GM12878 (cell line): Measurements from ENCODE around the gene RAB15. TPM values are rescaled to one million over a fixed set of nuclear protein-coding genes. Genes with fewer than 3 reads are reported as not detected.

Experiments used
- ATAC-seq: fragments of 200-7000 bp; cut with Tn5 transposase; 3 replicates; pipeline ENCODE4 v1.9.1; 2020; ENCODE audit warnings: mild to moderate bottlenecking, moderate library complexity
- BruUV-seq: library from RNA; stranded (reverse); fragments of 400-500 nt; replicated peaks from 2 replicates; lab custom pipeline; 2021; lab: Mats Ljungman, UMichigan
- CTCF ChIA-PET: fragments of 300-600 bp; sonication (Branson Sonifier 250); formaldehyde crosslinking; extraction: SDS; loops from one replicate; lab custom pipeline; 2021; ENCODE audit warnings: inconsistent platforms; lab: Yijun Ruan, JAX
- POLR2A ChIA-PET: fragments of 350-600 bp; formaldehyde crosslinking; extraction: SDS; loops from one replicate; lab custom pipeline; 2021; ENCODE audit warnings: inconsistent platforms; lab: Charles Lee
- RAD21 ChIA-PET: fragments of 300-600 bp; sonication (Branson Sonifier 250); formaldehyde crosslinking; loops from one replicate; lab custom pipeline; 2023; ENCODE audit warnings: antibody characterized with exemption; ENCODE audit not compliant: unreplicated experiment; lab: Charles Lee
- SMC1A ChIA-PET: fragments of 300-600 bp; sonication (Branson Sonifier 250); formaldehyde crosslinking; loops from one replicate; lab custom pipeline; 2023; ENCODE audit not compliant: unreplicated experiment, uncharacterized antibody; lab: Charles Lee
- DNase-seq: peaks from one replicate; pipeline ENCODE4 v3.0.0-alpha.2; 2011; ENCODE audit warnings: low read depth, low spot score
- FAIRE-seq: peaks from 3 replicates; lab custom pipeline; 2011; peaks lifted over from hg19 to GRCh38; lab: Jason Lieb, UNC
- H2AFZ ChIP-seq: 2 replicates; pipeline ENCODE4 v1.6.0; 2011; ENCODE audit warnings: low read depth, low read length, control low read depth; ENCODE audit not compliant: control insufficient read depth
- H3K27ac ChIP-seq: 2 replicates; pipeline ENCODE4 v1.5.1; 2011; ENCODE audit warnings: control low read depth; ENCODE audit not compliant: control insufficient read depth, insufficient read depth
- H3K27me3 ChIP-seq, 2 experiments: replicated peaks in 1 of 2; 2 replicates each; pipeline versions ENCODE4 v1.6.0 to v1.6.1; 2011; ENCODE audit warnings: low read length in 1 of 2; ENCODE audit not compliant: control insufficient read depth in 2 of 2, insufficient read depth in 2 of 2
- H3K36me3 ChIP-seq, 2 experiments: 2 replicates each; pipeline ENCODE4 v1.5.1; 2011; ENCODE audit warnings: low read length in 1 of 2; ENCODE audit not compliant: control insufficient read depth in 2 of 2, insufficient read depth in 2 of 2
- H3K4me1 ChIP-seq: 2 replicates; pipeline ENCODE4 v1.6.1; 2011; ENCODE audit warnings: mild to moderate bottlenecking, low read length, moderate library complexity, mixed read lengths; ENCODE audit not compliant: control insufficient read depth, insufficient read depth
- H3K4me2 ChIP-seq: 2 replicates; pipeline ENCODE4 v1.6.0; 2011; ENCODE audit warnings: control low read depth; ENCODE audit not compliant: control insufficient read depth, insufficient read depth
- H3K4me3 ChIP-seq: fragments of 200-600 bp; sonication (generic); 2 replicates; pipeline ENCODE4 v1.5.1; 2016
- H3K79me2 ChIP-seq: 2 replicates; pipeline ENCODE4 v1.6.0; 2011; ENCODE audit warnings: low read length; ENCODE audit not compliant: control insufficient read depth, insufficient read depth
- H3K9ac ChIP-seq: 2 replicates; pipeline ENCODE4 v1.8.0; 2011; ENCODE audit warnings: low read length, control low read depth, mixed read lengths; ENCODE audit not compliant: control insufficient read depth, insufficient read depth
- H3K9me3 ChIP-seq: replicated peaks from 3 replicates; pipeline ENCODE4 v1.5.1; 2011; ENCODE audit warnings: mild to moderate bottlenecking, low read length; ENCODE audit not compliant: control insufficient read depth, insufficient read depth
- H4K20me1 ChIP-seq: 2 replicates; pipeline ENCODE4 v1.6.0; 2011; ENCODE audit not compliant: control insufficient read depth, insufficient read depth
- CHD2 ChIP-seq: IDR thresholded peaks from 2 replicates; pipeline ENCODE4 v1.6.1; 2011; ENCODE audit warnings: low read depth, low read length, improper control_type of control experiment, borderline replicate concordance
- EED ChIP-seq: sonication (generic); IDR thresholded peaks from 2 replicates; pipeline ENCODE4 v1.6.1; 2016; ENCODE audit warnings: antibody characterized with exemption, low read depth
- ELK1 ChIP-seq: IDR thresholded peaks from 2 replicates; pipeline ENCODE4 v1.6.1; 2012; ENCODE audit warnings: low read depth, low read length, improper control_type of control experiment
- FOXM1 ChIP-seq: IDR thresholded peaks from 2 replicates; pipeline ENCODE4 v1.6.1; 2012; ENCODE audit warnings: low read depth, mild to moderate bottlenecking, inconsistent platforms, low read length, moderate library complexity
- GABPA ChIP-seq: IDR thresholded peaks from 2 replicates; pipeline ENCODE4 v1.6.1; 2014; ENCODE audit warnings: antibody characterized with exemption, low read depth, mild to moderate bottlenecking, inconsistent platforms
- IKZF1 ChIP-seq: fragments of 450-650 bp; conservative IDR thresholded peaks from 2 replicates; pipeline ENCODE4 v1.6.1; 2017; ENCODE audit warnings: antibody characterized with exemption, mild to moderate bottlenecking
- MEF2B ChIP-seq: fragments of 450-650 bp; IDR thresholded peaks from 2 replicates; pipeline ENCODE4 v1.6.1; 2018; ENCODE audit warnings: mild to moderate bottlenecking, moderate library complexity; ENCODE audit not compliant: partially characterized antibody, poor library complexity, severe bottlenecking
- RFX5 ChIP-seq: IDR thresholded peaks from 2 replicates; pipeline ENCODE4 v1.6.1; 2011; ENCODE audit warnings: low read depth, low read length, improper control_type of control experiment
- STAT3 ChIP-seq: IDR thresholded peaks from 2 replicates; pipeline ENCODE4 v1.6.1; 2011; ENCODE audit warnings: low read depth, low read length, improper control_type of control experiment
- ZNF217 ChIP-seq: fragments of 450-650 bp; IDR thresholded peaks from 2 replicates; pipeline ENCODE4 v1.6.1; 2017; ENCODE audit warnings: antibody characterized with exemption, mild to moderate bottlenecking
- WGBS: methylation state at CpG from one replicate; pipeline ENCODE4 v1.1.6; 2016; ENCODE audit warnings: low lambda C conversion rate; ENCODE audit not compliant: insufficient replicate concordance, insufficient coverage; ENCODE audit errors: missing lambda C conversion rate; 5-methylcytosine and 5-hydroxymethylcytosine counted together
- in situ Hi-C: fragments of 300-500 bp; cut with MboI; formaldehyde crosslinking; loops from 9 replicates; pipeline ENCODE4 v1.14.3; 2018; ENCODE audit warnings: mixed read lengths
- intact Hi-C: fragments of 100-400 bp; cut with micrococcal nuclease; formaldehyde crosslinking; loops from one replicate; pipeline ENCODE4 v1.14.2; 2022; ENCODE audit not compliant: unreplicated experiment
- polyA plus RNA-seq, 11 experiments: library from polyadenylated mRNA; depleted of rRNA in 4 of 11; unstranded in 6 of 11; stranded (reverse) in 5 of 11; fragments of >200 nt; fragmentation: Nextera tagmentation in 4 of 11; fragmentation: Illumina TruSeq in 1 of 11; extraction: Ambion mirVana in 4 of 11; extraction: Trizol in 1 of 11; gene quantifications; 1 replicate in 1 of 11; 2 replicates in 10 of 11; pipeline versions ENCODE4 v1.2.1 to v1.2.3, GENCODE V29; 2011 to 2016; ENCODE audit warnings: inconsistent platforms in 2 of 11, missing spikeins in 2 of 11, low read depth in 1 of 11
- total RNA-seq, 4 experiments: library from RNA; depleted of rRNA in 3 of 4; stranded (reverse); fragments of >200 nt in 3 of 4; fragmentation: Illumina TruSeq in 1 of 4; extraction: Trizol in 1 of 4; gene quantifications; 2 replicates each; pipeline versions ENCODE4 v1.2.1 to v1.2.3, GENCODE V29; 2013 to 2021
- TF ChIP-seq, protein P1 (sequence below): fragments of 450-650 bp; IDR thresholded peaks from 2 replicates; pipeline ENCODE4 v1.6.1; 2018; ENCODE audit warnings: mild to moderate bottlenecking, low read depth, moderate library complexity; ENCODE audit not compliant: partially characterized antibody
- TF ChIP-seq, protein P2 (sequence below): IDR thresholded peaks from 2 replicates; pipeline ENCODE4 v1.6.1; 2012; ENCODE audit warnings: improper control_type of control experiment, low read depth, low read length; ENCODE audit not compliant: insufficient replicate concordance

Gene RAB15
- total and polyA plus RNA-seq, 10 of the 15 experiments (the other 5 are each of a cell fraction or from before 2014, with no cell fraction given): 0.32 to 3.9 (median 2.1) TPM

- TF ChIP-seq ELK1: no peak
These were observed 56.3 kb downstream of the RAB15 start (continued) for GRCh38 chr14:64915797-64916196.

GRCh38 chr14:64915029-64915424 is 57.1 kb downstream of the RAB15 start:
- BruUV-seq: TSS peak; percentile 74
- no peaks in the 10 kb centered on the region; the same call in 1 of the 3 replicates for H3K9me3 ChIP-seq
- peak overlapping the region; percentile 84 for H3K4me2 ChIP-seq
- peaks cover 52% of the 10 kb centered on the region for H3K79me2 ChIP-seq
- ChIA-PET RAD21 (interaction anchor here (0.6 to 2.2 kb wide), 10 partner anchors 10 to 409 kb away, joined by 3 to 9 read pairs (median 4); partner anchors contain the start of gene FNTB), SMC1A (interaction anchor here (1.0 to 2.8 kb wide), 8 partner anchors 10 to 72 kb away, joined by 3 to 12 read pairs (median 5); partner anchors contain the start of gene FNTB), CTCF (interaction anchor here (0.7 to 2.8 kb wide), 15 partner anchors 9 to 105 kb away, joined by 3 to 10 read pairs (median 4); partner anchors contain the start of gene FNTB), POLR2A (interaction anchor here (0.6 to 2.3 kb wide), 7 partner anchors 10 to 734 kb away, joined by 4 to 15 read pairs (median 9); no protein-coding TSS in a partner anchor)
- no peaks in the 10 kb centered on the region for H4K20me1 ChIP-seq
- peak overlapping the region; percentile 98 for H3K27ac ChIP-seq
- H3K36me3 ChIP-seq: no peaks in the 10 kb centered on the region; a peak in 1 of 4 replicates
- H3K9ac ChIP-seq: peak overlapping the region; percentile 98
- intact Hi-C loops (loop anchor here (2.0 kb wide), 1 partner anchor 72 kb away; the partner anchor contains the start of gene FNTB), in situ Hi-C loops (no loop called here)
- no peak overlapping the region for H2AFZ ChIP-seq
- H3K27me3 ChIP-seq: no peaks in the 10 kb centered on the region
- DNase-seq: no peak
- TF ChIP-seq MEF2B (no peak), ZNF217 (no peak), GABPA (no peak), EED (no peak), IKZF1 (no peak), RFX5 (no peak), STAT3 (no peak), FOXM1 (0 out of 2 replicates have a peak, but pooled peaks have one; percentile 8), CHD2 (no peak)
- TF ChIP-seq, protein P1, sequence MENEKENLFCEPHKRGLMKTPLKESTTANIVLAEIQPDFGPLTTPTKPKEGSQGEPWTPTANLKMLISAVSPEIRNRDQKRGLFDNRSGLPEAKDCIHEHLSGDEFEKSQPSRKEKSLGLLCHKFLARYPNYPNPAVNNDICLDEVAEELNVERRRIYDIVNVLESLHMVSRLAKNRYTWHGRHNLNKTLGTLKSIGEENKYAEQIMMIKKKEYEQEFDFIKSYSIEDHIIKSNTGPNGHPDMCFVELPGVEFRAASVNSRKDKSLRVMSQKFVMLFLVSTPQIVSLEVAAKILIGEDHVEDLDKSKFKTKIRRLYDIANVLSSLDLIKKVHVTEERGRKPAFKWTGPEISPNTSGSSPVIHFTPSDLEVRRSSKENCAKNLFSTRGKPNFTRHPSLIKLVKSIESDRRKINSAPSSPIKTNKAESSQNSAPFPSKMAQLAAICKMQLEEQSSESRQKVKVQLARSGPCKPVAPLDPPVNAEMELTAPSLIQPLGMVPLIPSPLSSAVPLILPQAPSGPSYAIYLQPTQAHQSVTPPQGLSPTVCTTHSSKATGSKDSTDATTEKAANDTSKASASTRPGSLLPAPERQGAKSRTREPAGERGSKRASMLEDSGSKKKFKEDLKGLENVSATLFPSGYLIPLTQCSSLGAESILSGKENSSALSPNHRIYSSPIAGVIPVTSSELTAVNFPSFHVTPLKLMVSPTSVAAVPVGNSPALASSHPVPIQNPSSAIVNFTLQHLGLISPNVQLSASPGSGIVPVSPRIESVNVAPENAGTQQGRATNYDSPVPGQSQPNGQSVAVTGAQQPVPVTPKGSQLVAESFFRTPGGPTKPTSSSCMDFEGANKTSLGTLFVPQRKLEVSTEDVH: no peak
- TF ChIP-seq, protein P2, sequence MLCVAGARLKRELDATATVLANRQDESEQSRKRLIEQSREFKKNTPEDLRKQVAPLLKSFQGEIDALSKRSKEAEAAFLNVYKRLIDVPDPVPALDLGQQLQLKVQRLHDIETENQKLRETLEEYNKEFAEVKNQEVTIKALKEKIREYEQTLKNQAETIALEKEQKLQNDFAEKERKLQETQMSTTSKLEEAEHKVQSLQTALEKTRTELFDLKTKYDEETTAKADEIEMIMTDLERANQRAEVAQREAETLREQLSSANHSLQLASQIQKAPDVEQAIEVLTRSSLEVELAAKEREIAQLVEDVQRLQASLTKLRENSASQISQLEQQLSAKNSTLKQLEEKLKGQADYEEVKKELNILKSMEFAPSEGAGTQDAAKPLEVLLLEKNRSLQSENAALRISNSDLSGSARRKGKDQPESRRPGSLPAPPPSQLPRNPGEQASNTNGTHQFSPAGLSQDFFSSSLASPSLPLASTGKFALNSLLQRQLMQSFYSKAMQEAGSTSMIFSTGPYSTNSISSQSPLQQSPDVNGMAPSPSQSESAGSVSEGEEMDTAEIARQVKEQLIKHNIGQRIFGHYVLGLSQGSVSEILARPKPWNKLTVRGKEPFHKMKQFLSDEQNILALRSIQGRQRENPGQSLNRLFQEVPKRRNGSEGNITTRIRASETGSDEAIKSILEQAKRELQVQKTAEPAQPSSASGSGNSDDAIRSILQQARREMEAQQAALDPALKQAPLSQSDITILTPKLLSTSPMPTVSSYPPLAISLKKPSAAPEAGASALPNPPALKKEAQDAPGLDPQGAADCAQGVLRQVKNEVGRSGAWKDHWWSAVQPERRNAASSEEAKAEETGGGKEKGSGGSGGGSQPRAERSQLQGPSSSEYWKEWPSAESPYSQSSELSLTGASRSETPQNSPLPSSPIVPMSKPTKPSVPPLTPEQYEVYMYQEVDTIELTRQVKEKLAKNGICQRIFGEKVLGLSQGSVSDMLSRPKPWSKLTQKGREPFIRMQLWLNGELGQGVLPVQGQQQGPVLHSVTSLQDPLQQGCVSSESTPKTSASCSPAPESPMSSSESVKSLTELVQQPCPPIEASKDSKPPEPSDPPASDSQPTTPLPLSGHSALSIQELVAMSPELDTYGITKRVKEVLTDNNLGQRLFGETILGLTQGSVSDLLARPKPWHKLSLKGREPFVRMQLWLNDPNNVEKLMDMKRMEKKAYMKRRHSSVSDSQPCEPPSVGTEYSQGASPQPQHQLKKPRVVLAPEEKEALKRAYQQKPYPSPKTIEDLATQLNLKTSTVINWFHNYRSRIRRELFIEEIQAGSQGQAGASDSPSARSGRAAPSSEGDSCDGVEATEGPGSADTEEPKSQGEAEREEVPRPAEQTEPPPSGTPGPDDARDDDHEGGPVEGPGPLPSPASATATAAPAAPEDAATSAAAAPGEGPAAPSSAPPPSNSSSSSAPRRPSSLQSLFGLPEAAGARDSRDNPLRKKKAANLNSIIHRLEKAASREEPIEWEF: peak; percentile 6
- no peak for FAIRE-seq
- WGBS: 20% methylated on average over 4 of the region's 4 CpGs
- no peak for ATAC-seq
- H3K4me1 ChIP-seq: peaks cover 5% of the 10 kb centered on the region; the same call in 1 of the 2 replicates
- peak overlapping the region; percentile 79 for H3K4me3 ChIP-seq
